Spinal cord (tissue), 10 donors: ENCODE data around the gene CNTN5. TPM values are rescaled to one million over a fixed set of nuclear protein-coding genes. Genes with fewer than 3 reads are reported as not detected.
"Not testable (repeated sequence)": the region's sequence is repeated elsewhere in the genome, so short reads cannot be mapped to it uniquely, and the experiment has no call there.

Source experiments
- DNase-seq, 6 donors: peaks; one replicate each; pipeline versions ENCODE4 v3.0.0 to v3.0.0-alpha.2; 2013 to 2015; ENCODE audit warnings: low spot score in 6 of 6, low read depth in 4 of 6
- H3K27ac ChIP-seq: one replicate; pipeline ENCODE4 v1.5.1; 2013; ENCODE audit warnings: low read depth, low read length, control low read depth
- H3K27me3 ChIP-seq: one replicate; pipeline ENCODE4 v1.6.1; 2013; ENCODE audit warnings: low read length; ENCODE audit not compliant: control insufficient read depth, insufficient read depth
- H3K36me3 ChIP-seq: one replicate; pipeline ENCODE4 v1.6.1; 2013; ENCODE audit warnings: low read length; ENCODE audit not compliant: control insufficient read depth, insufficient read depth
- H3K4me1 ChIP-seq: one replicate; pipeline ENCODE4 v1.6.1; 2013; ENCODE audit warnings: low read length; ENCODE audit not compliant: control insufficient read depth, insufficient read depth
- H3K4me3 ChIP-seq: one replicate; pipeline ENCODE4 v1.5.1; 2013; ENCODE audit warnings: low read depth, low read length, control low read depth
- H3K9me3 ChIP-seq: one replicate; pipeline ENCODE4 v1.6.1; 2013; ENCODE audit warnings: low read length; ENCODE audit not compliant: control insufficient read depth, insufficient read depth
- WGBS: methylation state at CpG from one replicate; pipeline ENCODE4 v1.1.5; 2013; ENCODE audit warnings: missing lambda C conversion rate; ENCODE audit not compliant: insufficient coverage; 5-methylcytosine and 5-hydroxymethylcytosine counted together
- polyA plus RNA-seq, 2 donors: library from polyadenylated mRNA; unstranded; fragments of 120-200 nt; gene quantifications; one replicate each; pipeline ENCODE4 v1.2.1, GENCODE V29; 2013; ENCODE audit not compliant: insufficient read length in 2 of 2
- total RNA-seq, 2 donors: library from RNA; depleted of rRNA in 1 of 2; stranded (reverse); fragments of 120-200 nt in 1 of 2; fragments of >200 nt in 1 of 2; gene quantifications; one replicate each; pipeline versions ENCODE4 v1.2.3 to v1.2.4, GENCODE V29; 2013 to 2014
- donor health status: healthy.

The CNTN5 gene
- total and polyA plus RNA-seq, 4 donors = 8.4 to 24.8 (median 12.0) TPM

GRCh38 chr11:99069856-99070444 lies 49.2 kb downstream of the CNTN5 start:
- peak in 3 of 6 donors; percentile 17 to 72 (median 44) for DNase-seq

GRCh38 chr11:99079576-99079975 lies 58.8 kb downstream of the CNTN5 start:
- DNase-seq = no peak
- WGBS = 38% methylated on average over 2 of the region's 3 CpGs
- Histone ChIP-seq H3K4me1 (no peaks in the 10 kb centered on the region), H3K36me3 (no peaks in the 10 kb centered on the region), H3K9me3 (no peaks in the 10 kb centered on the region), H3K27ac (no peak overlapping the region), H3K4me3 (no peak overlapping the region), H3K27me3 (no peaks in the 10 kb centered on the region)

More at GRCh38 chr11:99069856-99070444, 49.2 kb downstream of the CNTN5 start:
- WGBS = 0% methylated on average over 3 of the region's 8 CpGs
- Histone ChIP-seq H3K4me3 (peak overlapping the region; percentile 26), H3K4me1 (no peaks in the 10 kb centered on the region), H3K27ac (no peak overlapping the region), H3K36me3 (no peaks in the 10 kb centered on the region), H3K9me3 (peaks cover 2% of the 10 kb centered on the region), H3K27me3 (no peaks in the 10 kb centered on the region)

GRCh38 chr11:99080154-99080553 lies 59.4 kb downstream of the CNTN5 start:
- Histone ChIP-seq H3K4me1 (no peaks in the 10 kb centered on the region), H3K27me3 (no peaks in the 10 kb centered on the region), H3K4me3 (no peak overlapping the region), H3K27ac (no peak overlapping the region), H3K9me3 (no peaks in the 10 kb centered on the region), H3K36me3 (no peaks in the 10 kb centered on the region)
- DNase-seq = no peak
- 90% methylated on average over 2 of the region's 5 CpGs for WGBS

DNA sequence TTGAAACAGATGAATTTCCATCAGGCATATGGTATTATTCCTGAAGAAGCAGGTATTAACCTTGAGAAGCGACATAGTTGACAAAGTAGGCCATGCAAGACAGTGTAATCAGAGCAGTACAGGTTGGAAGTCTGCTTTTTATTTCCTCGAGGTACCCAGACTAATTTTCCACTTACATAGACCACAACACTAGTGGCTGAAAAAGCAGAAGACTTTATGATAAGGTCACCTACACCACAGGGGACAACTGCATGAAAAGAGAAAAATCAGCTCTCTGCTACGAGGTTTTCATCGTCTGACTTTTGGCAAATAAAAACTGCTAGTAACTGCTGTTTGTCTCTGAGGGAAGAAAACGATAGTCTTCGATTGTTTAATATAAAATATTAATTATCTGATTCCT lies 77.5 kb downstream of the CNTN5 start:
- no CpG with 5 or more reads among the region's 6 CpGs for WGBS
- Histone ChIP-seq H3K9me3 (no peaks in the 10 kb centered on the region), H3K27ac (no peak overlapping the region), H3K4me1 (no peaks in the 10 kb centered on the region), H3K36me3 (no peaks in the 10 kb centered on the region), H3K27me3 (no peaks in the 10 kb centered on the region), H3K4me3 (no peak overlapping the region)
- DNase-seq = peak in 1 of 6 donors; percentile 14

- H3K27ac ChIP-seq = no peak overlapping the region
- peak in 2 of 6 donors; percentile 3 to 22 for DNase-seq
- WGBS = no CpG with 5 or more reads among the region's 1 CpG
Observed at GRCh38 chr11:99098751-99099150, 78.0 kb downstream of the CNTN5 start.

GRCh38 chr11:99117603-99118002 lies 96.9 kb downstream of the CNTN5 start:
- WGBS = no CpG with 5 or more reads among the region's 2 CpGs

More at GRCh38 chr11:99098751-99099150, 78.0 kb downstream of the CNTN5 start:
- Histone ChIP-seq H3K36me3 (no peaks in the 10 kb centered on the region), H3K4me3 (no peak overlapping the region), H3K4me1 (no peaks in the 10 kb centered on the region), H3K9me3 (no peaks in the 10 kb centered on the region), H3K27me3 (no peaks in the 10 kb centered on the region)

GRCh38 chr11:99133862-99134261 lies 113.1 kb downstream of the CNTN5 start:
- WGBS = no CpG with 5 or more reads among the region's 3 CpGs

More at GRCh38 chr11:99117603-99118002, 96.9 kb downstream of the CNTN5 start:
- Histone ChIP-seq H3K9me3 (no peaks in the 10 kb centered on the region), H3K27ac (no peak overlapping the region), H3K4me3 (no peak overlapping the region), H3K4me1 (no peaks in the 10 kb centered on the region), H3K27me3 (no peaks in the 10 kb centered on the region), H3K36me3 (no peaks in the 10 kb centered on the region)
- no peak for DNase-seq

DNA sequence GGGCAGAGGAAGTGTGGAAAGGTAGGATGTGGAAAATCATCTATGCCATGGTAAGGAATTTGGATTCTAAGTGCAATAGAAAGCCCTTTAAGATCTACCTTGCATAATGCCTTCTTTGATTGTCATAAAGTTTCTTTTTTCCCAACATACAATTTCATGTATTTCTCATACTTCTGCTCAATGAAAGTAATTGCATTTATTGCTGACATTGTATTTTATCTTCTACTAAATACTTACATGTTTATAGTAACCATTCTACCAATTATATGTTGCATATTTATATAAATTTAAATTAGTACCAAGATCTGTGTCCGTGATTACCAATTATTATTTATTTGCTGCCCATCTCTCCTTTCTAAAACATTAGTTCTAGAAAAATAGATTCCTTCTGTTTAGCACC lies 114.8 kb downstream of the CNTN5 start:
- Histone ChIP-seq H3K27ac (no peak overlapping the region), H3K4me1 (no peaks in the 10 kb centered on the region), H3K9me3 (peaks cover 3% of the 10 kb centered on the region), H3K27me3 (no peaks in the 10 kb centered on the region), H3K4me3 (no peak overlapping the region), H3K36me3 (no peaks in the 10 kb centered on the region)
- DNase-seq = no peak
- WGBS = no CpG with 5 or more reads among the region's 1 CpG

More at GRCh38 chr11:99133862-99134261, 113.1 kb downstream of the CNTN5 start:
- not testable (repeated sequence) for DNase-seq, H3K27me3 ChIP-seq, H3K9me3 ChIP-seq, H3K4me1 ChIP-seq, H3K4me3 ChIP-seq, H3K36me3 ChIP-seq, H3K27ac ChIP-seq

DNA sequence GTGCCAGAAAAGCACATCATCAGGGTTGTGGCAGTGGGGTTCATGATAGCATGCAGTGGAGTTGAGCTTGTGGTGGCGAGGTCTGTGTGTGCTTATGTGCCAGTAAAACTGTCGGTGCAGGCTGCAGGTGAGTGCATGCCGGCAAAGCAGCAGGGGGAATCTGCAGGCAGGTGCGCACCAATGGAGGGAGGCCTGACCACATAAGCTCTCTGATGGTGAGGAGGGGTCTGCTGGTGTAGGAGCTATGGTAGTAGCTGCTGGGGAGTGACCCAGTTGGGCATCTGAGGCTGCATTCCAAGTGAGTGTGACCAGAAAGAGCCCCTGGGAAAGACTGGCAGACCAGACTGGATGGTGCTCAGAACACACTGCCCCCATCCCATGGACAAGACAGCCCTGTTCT lies 121.5 kb downstream of the CNTN5 start:
- WGBS = 69% methylated on average over 4 of the region's 4 CpGs
- H3K9me3 ChIP-seq = no peaks in the 10 kb centered on the region
- H3K4me3 ChIP-seq = no peak overlapping the region

GRCh38 chr11:99148352-99148751 lies 127.6 kb downstream of the CNTN5 start:
- no peaks in the 10 kb centered on the region for H3K4me1 ChIP-seq
- peak in 1 of 6 donors; percentile 26 for DNase-seq
- H3K27ac ChIP-seq = no peak overlapping the region
- H3K36me3 ChIP-seq = no peaks in the 10 kb centered on the region
- no peaks in the 10 kb centered on the region for H3K27me3 ChIP-seq
- H3K4me3 ChIP-seq = no peak overlapping the region
- H3K9me3 ChIP-seq = no peaks in the 10 kb centered on the region

More for the DNA sequence above, 121.5 kb downstream of the CNTN5 start:
- Histone ChIP-seq H3K4me1 (no peaks in the 10 kb centered on the region), H3K27me3 (no peaks in the 10 kb centered on the region), H3K27ac (no peak overlapping the region), H3K36me3 (no peaks in the 10 kb centered on the region)
- DNase-seq = no peak
